HG02610 (cell line): ENCODE data around the gene SRGAP2.
"Not testable (repeated sequence)": the region's sequence is repeated elsewhere in the genome, so short reads cannot be mapped to it uniquely, and the experiment has no call there.

Experiments
- ATAC-seq: cut with Tn5 transposase; IDR thresholded peaks from one replicate; pipeline ENCODE4 v1.9.1; 2021; ENCODE audit warnings: mild to moderate bottlenecking, moderate library complexity; ENCODE audit not compliant: unreplicated experiment

SRGAP2 gene

GRCh38 chr1:206203364-206204158, at the start of gene SRGAP2:
TSS of gene SRGAP2 (plus strand) at chr1:206203541. CDS start at chr1:206205971, 2,430 bp downstream.
- not testable (repeated sequence) for ATAC-seq

- peak; percentile 69 for ATAC-seq
These were observed 35.9 kb upstream of the SRGAP2 start for GRCh38 chr1:206167350-206168029.

GRCh38 chr1:206169794-206170193, 33.5 kb upstream of the SRGAP2 start:
- ATAC-seq, result not testable (repeated sequence)

GRCh38 chr1:206173110-206173719, 30.1 kb upstream of the SRGAP2 start:
- not testable (repeated sequence) for ATAC-seq

- not testable (repeated sequence) for ATAC-seq
These were observed 29.0 kb upstream of the SRGAP2 start for GRCh38 chr1:206174182-206174868.

GRCh38 chr1:206175459-206176113, 27.8 kb upstream of the SRGAP2 start:
- ATAC-seq, result not testable (repeated sequence)

GRCh38 chr1:206176114-206176502, 27.2 kb upstream of the SRGAP2 start:
- not testable (repeated sequence) for ATAC-seq

GRCh38 chr1:206178061-206178989, 25.0 kb upstream of the SRGAP2 start:
- ATAC-seq, result not testable (repeated sequence)

GRCh38 chr1:206179666-206180065, 23.7 kb upstream of the SRGAP2 start:
- ATAC-seq, result not testable (repeated sequence)

- not testable (repeated sequence) for ATAC-seq
These were observed 20.7 kb upstream of the SRGAP2 start for GRCh38 chr1:206182368-206183317.

GRCh38 chr1:206183788-206184187, 19.6 kb upstream of the SRGAP2 start:
- ATAC-seq, result not testable (repeated sequence)

GRCh38 chr1:206185778-206186177, 17.6 kb upstream of the SRGAP2 start:
- not testable (repeated sequence) for ATAC-seq

GRCh38 chr1:206186826-206187225, 16.5 kb upstream of the SRGAP2 start:
- not testable (repeated sequence) for ATAC-seq

- ATAC-seq, result not testable (repeated sequence)
These were observed 8.2 kb upstream of the SRGAP2 start for GRCh38 chr1:206195182-206195581.

- not testable (repeated sequence) for ATAC-seq
These were observed 6.5 kb upstream of the SRGAP2 start for GRCh38 chr1:206196748-206197424.

GRCh38 chr1:206202789-206203363, 465 bp upstream of the SRGAP2 start, which contains the start of gene FAM72A:
TSS of gene FAM72A (minus strand) at chr1:206202839. CDS start at chr1:206202025, 814 bp downstream.
- peak; percentile 92 for ATAC-seq

- not testable (repeated sequence) for ATAC-seq
These were observed 794 bp downstream of the SRGAP2 start for GRCh38 chr1:206204159-206204511.
